K562 (cell line): ENCODE measurements around the gene GNGT1. TPM values are rescaled to one million over a fixed set of nuclear protein-coding genes. Genes with fewer than 3 reads are reported as not detected.

Experiments used
- ATAC-seq: fragments of 200-7000 bp; cut with Tn5 transposase; 3 replicates; pipeline ENCODE4 v1.9.1; 2020; ENCODE audit warnings: moderate library complexity
- BruUV-seq: library from RNA; stranded (reverse); fragments of 400-500 nt; replicated peaks from 2 replicates; lab custom pipeline; 2021; lab: Mats Ljungman, UMichigan
- CTCF ChIA-PET: fragments of 300-600 bp; formaldehyde crosslinking; extraction: SDS; loops from one replicate; lab custom pipeline; 2021; ENCODE audit warnings: low intra/inter-chr PET ratio; lab: Yijun Ruan, JAX
- POLR2A ChIA-PET: fragments of 300-600, 350-650 bp; sonication (Branson Sonifier 250); formaldehyde crosslinking; extraction: SDS; loops from one replicate; lab custom pipeline; 2021; ENCODE audit warnings: antibody characterized with exemption, inconsistent platforms; lab: Yijun Ruan, JAX
- DNase-seq, 4 experiments: peaks; one replicate each; pipeline versions ENCODE4 v3.0.0 to v3.0.0-alpha.2; 2011 to 2018; ENCODE audit warnings: low spot score in 3 of 4, mixed read lengths in 3 of 4; ENCODE audit errors: extremely low read depth in 1 of 4
- FAIRE-seq: peaks from 2 replicates; lab custom pipeline; 2011; peaks lifted over from hg19 to GRCh38; lab: Jason Lieb, UNC
- H2AFZ ChIP-seq: 2 replicates; pipeline ENCODE4 v1.6.0; 2011; ENCODE audit warnings: low read depth, low read length, control low read depth, inconsistent platforms
- H3K27ac ChIP-seq: fragments of 200-600 bp; 3 replicates; pipeline ENCODE4 v1.8.0; 2011; ENCODE audit warnings: low read depth, mild to moderate bottlenecking, control low read depth, inconsistent platforms, low read length, moderate library complexity, mixed read lengths; ENCODE audit errors: extremely low read depth
- H3K27me3 ChIP-seq, 2 experiments: fragments of 300-600 bp in 1 of 2; 2 replicates in 1 of 2; 3 replicates in 1 of 2; pipeline versions ENCODE4 v1.6.0 to v1.8.0; 2011; ENCODE audit warnings: inconsistent platforms in 2 of 2, low read length in 2 of 2, mild to moderate bottlenecking in 1 of 2, mixed read lengths in 1 of 2, moderate library complexity in 1 of 2; ENCODE audit not compliant: control insufficient read depth in 2 of 2, insufficient read depth in 2 of 2
- H3K36me3 ChIP-seq: fragments of 300-600 bp; 3 replicates; pipeline ENCODE4 v1.8.0; 2011; ENCODE audit warnings: mild to moderate bottlenecking, low read length, inconsistent platforms; ENCODE audit not compliant: control insufficient read depth, insufficient read depth
- H3K4me1 ChIP-seq, 2 experiments: fragments of 200-600 bp in 1 of 2; replicated peaks in 1 of 2; 2 replicates in 1 of 2; 3 replicates in 1 of 2; pipeline versions ENCODE4 v1.5.1 to v1.8.0; 2011; ENCODE audit warnings: inconsistent platforms in 2 of 2, low read length in 2 of 2, mild to moderate bottlenecking in 1 of 2, mixed read lengths in 1 of 2, moderate library complexity in 1 of 2; ENCODE audit not compliant: control insufficient read depth in 2 of 2, insufficient read depth in 2 of 2
- H3K4me2 ChIP-seq: 2 replicates; pipeline ENCODE4 v1.6.1; 2011; ENCODE audit warnings: low read length, control low read depth, inconsistent platforms, mixed read lengths; ENCODE audit not compliant: insufficient read depth
- H3K4me3 ChIP-seq: fragments of 200-600 bp; sonication (generic), shearing (Covaris generic); 2 replicates; pipeline ENCODE4 v1.5.1; 2016; ENCODE audit warnings: control low read depth, inconsistent platforms
- H3K79me2 ChIP-seq: fragments of 200-600 bp; 3 replicates; pipeline ENCODE4 v1.8.0; 2011; ENCODE audit warnings: low read length, inconsistent platforms; ENCODE audit not compliant: control insufficient read depth, insufficient read depth
- H3K9ac ChIP-seq, 2 experiments: 2 replicates each; pipeline versions ENCODE4 v1.6.0 to v1.6.1; 2011; ENCODE audit warnings: low read depth in 2 of 2, low read length in 2 of 2, control low read depth in 1 of 2, inconsistent platforms in 1 of 2, mild to moderate bottlenecking in 1 of 2, mixed read lengths in 1 of 2; ENCODE audit not compliant: insufficient read depth in 1 of 2
- H3K9me1 ChIP-seq: one replicate; pipeline ENCODE4 v1.6.0; 2011; ENCODE audit warnings: inconsistent platforms, mild to moderate bottlenecking, low read length, moderate library complexity; ENCODE audit not compliant: control insufficient read depth, insufficient read depth
- H3K9me3 ChIP-seq: replicated peaks from 2 replicates; pipeline ENCODE4 v1.5.1; 2011; ENCODE audit warnings: low read depth, low read length, inconsistent platforms; ENCODE audit not compliant: control insufficient read depth, insufficient read depth
- H4K20me1 ChIP-seq: replicated peaks from 2 replicates; pipeline ENCODE4 v1.6.1; 2011; ENCODE audit warnings: low read length, inconsistent platforms, mixed read lengths; ENCODE audit not compliant: control insufficient read depth, insufficient read depth
- LEF1 ChIP-seq: fragments of 450-650 bp; IDR thresholded peaks from 2 replicates; pipeline ENCODE4 v1.6.1; 2016; ENCODE audit warnings: mild to moderate bottlenecking
- MEIS2 ChIP-seq: fragments of 450-650 bp; IDR thresholded peaks from 2 replicates; pipeline ENCODE4 v1.6.1; 2014; ENCODE audit warnings: mild to moderate bottlenecking; ENCODE audit not compliant: partially characterized antibody
- RCOR1 ChIP-seq, 2 experiments: IDR thresholded peaks; 2 replicates each; pipeline ENCODE4 v1.6.1; 2012; ENCODE audit warnings: low read depth in 2 of 2, low read length in 2 of 2, borderline replicate concordance in 1 of 2, improper control_type of control experiment in 1 of 2
- SIX5 ChIP-seq, 2 experiments: IDR thresholded peaks; 2 replicates each; pipeline ENCODE4 v1.6.1; 2011; ENCODE audit warnings: low read length in 2 of 2, borderline replicate concordance in 1 of 2, low read depth in 1 of 2, mild to moderate bottlenecking in 1 of 2, moderate library complexity in 1 of 2; ENCODE audit not compliant: insufficient read depth in 1 of 2
- TAF1 ChIP-seq: IDR thresholded peaks from 2 replicates; pipeline ENCODE4 v1.6.1; 2011; ENCODE audit warnings: mild to moderate bottlenecking, low read length, moderate library complexity; ENCODE audit not compliant: insufficient read depth, control insufficient read depth, severe bottlenecking; ENCODE audit errors: extremely low read depth
- TCF7 ChIP-seq: sonication (generic); IDR thresholded peaks from 2 replicates; pipeline ENCODE4 v1.6.1; 2016; ENCODE audit warnings: antibody characterized with exemption, borderline replicate concordance
- UBTF ChIP-seq, 2 experiments: IDR thresholded peaks; 2 replicates each; pipeline ENCODE4 v1.6.1; 2012; ENCODE audit warnings: improper control_type of control experiment in 2 of 2, low read depth in 2 of 2, low read length in 2 of 2, borderline replicate concordance in 1 of 2
- ZNF24 ChIP-seq: fragments of 450-650 bp; IDR thresholded peaks from 2 replicates; pipeline ENCODE4 v1.6.1; 2016
- ZNF316 ChIP-seq: fragments of 450-650 bp; IDR thresholded peaks from 2 replicates; pipeline ENCODE4 v1.6.1; 2016
- ZSCAN32 ChIP-seq: fragments of 450-650 bp; formaldehyde crosslinking; IDR thresholded peaks from 2 replicates; pipeline ENCODE4 v1.4.0; 2020; ENCODE audit warnings: mild to moderate bottlenecking, moderate library complexity
- WGBS: fragments of 100-300 bp; shearing (Covaris generic); methylation state at CpG from one replicate; pipeline ENCODE4 v1.1.6; 2016; ENCODE audit warnings: low coverage, mixed read lengths; ENCODE audit not compliant: insufficient coverage; ENCODE audit errors: missing lambda C conversion rate; 5-methylcytosine and 5-hydroxymethylcytosine counted together
- in situ Hi-C: fragments of 300-500 bp; cut with MboI; formaldehyde crosslinking; loops from 4 replicates; pipeline ENCODE4 v1.15.0; 2018; ENCODE audit warnings: inconsistent platforms, mixed read lengths
- intact Hi-C: fragments of 100-400 bp; cut with micrococcal nuclease; formaldehyde crosslinking; loops from 2 replicates; pipeline ENCODE4 v1.14.2; 2022
- polyA plus RNA-seq, 8 experiments: library from polyadenylated mRNA; depleted of rRNA in 4 of 8; stranded (reverse) in 5 of 8; unstranded in 3 of 8; fragments of >200 nt; fragmentation: Nextera tagmentation in 2 of 8; fragmentation: Illumina TruSeq in 1 of 8; extraction: Ambion mirVana in 2 of 8; extraction: Trizol in 1 of 8; gene quantifications; 2 replicates each; pipeline versions ENCODE4 v1.2.1 to v1.2.3, GENCODE V29; 2011 to 2014; ENCODE audit warnings: inconsistent platforms in 1 of 8, missing spikeins in 1 of 8
- total RNA-seq, 7 experiments: library from RNA; depleted of rRNA in 6 of 7; stranded (reverse); fragments of >200 nt in 6 of 7; fragmentation: Illumina TruSeq in 2 of 7; extraction: Trizol in 2 of 7; gene quantifications; 2 replicates each; pipeline versions ENCODE4 v1.2.1 to v1.2.3, GENCODE V29; 2011 to 2021; ENCODE audit warnings: low replicate concordance in 1 of 7

The GNGT1 gene
- total and polyA plus RNA-seq, 9 of the 15 experiments (the other 6 are each of a cell fraction or from before 2014, with no cell fraction given): 0.04 to 0.83 (median 0.51) TPM; not detected in 2

GRCh38 chr7:93858857-93859256, 47.5 kb upstream of the GNGT1 start:
- POLR2A ChIA-PET: no interaction called here
- TF ChIP-seq RCOR1 (IDR thresholded peaks at IDR 0.05; ENCODE audit: borderline replicate concordance in 1 of 2, low read depth in 2 of 2, low read length in 2 of 2): no peak
- TF ChIP-seq ZNF316: peak; percentile 56; the same call in 1 of the 2 replicates
- H2AFZ ChIP-seq: no peak overlapping the region
- no peaks in the 10 kb centered on the region for H3K4me1 ChIP-seq
- no peak for ATAC-seq
- H3K9ac ChIP-seq: no peak overlapping the region
- intact Hi-C loops (no loop called here), in situ Hi-C loops (no loop called here)
- no TSS peak for BruUV-seq
- no peaks in the 10 kb centered on the region for H4K20me1 ChIP-seq
- no peak overlapping the region for H3K4me3 ChIP-seq
- no peaks in the 10 kb centered on the region for H3K9me3 ChIP-seq
- DNase-seq: no peak
- no peak for FAIRE-seq
- WGBS: 3% methylated on average over 2 of the region's 2 CpGs
- H3K36me3 ChIP-seq: no peaks in the 10 kb centered on the region
- H3K27ac ChIP-seq: no peak overlapping the region
- no peaks in the 10 kb centered on the region for H3K79me2 ChIP-seq
- no peak overlapping the region for H3K4me2 ChIP-seq
- no peaks in the 10 kb centered on the region for H3K27me3 ChIP-seq
- no peaks in the 10 kb centered on the region for H3K9me1 ChIP-seq
- CTCF ChIA-PET: no interaction called here

GRCh38 chr7:93860261-93860660, 46.1 kb upstream of the GNGT1 start:
- POLR2A ChIA-PET: no interaction called here
- in situ Hi-C loops: no loop called here

More at GRCh38 chr7:93860261-93860660, 46.1 kb upstream of the GNGT1 start:
- intact Hi-C loops: no loop called here
- TF ChIP-seq ZSCAN32 (CRISPR knock-in tag) (no peak), UBTF (IDR thresholded peaks at IDR 0.05; ENCODE audit: borderline replicate concordance in 1 of 2, low read depth in 2 of 2, low read length in 2 of 2) (no peak), ZNF24 (no peak), MEIS2 (no peak), TAF1 (no peak), LEF1 (no peak), TCF7 (no peak), SIX5 (IDR thresholded peaks at IDR 0.05; ENCODE audit: borderline replicate concordance in 1 of 2, insufficient read depth in 1 of 2, low read depth in 1 of 2, low read length in 2 of 2) (no peak)
- no peak overlapping the region for H3K4me3 ChIP-seq
- no peak overlapping the region for H3K27ac ChIP-seq
- no peak for ATAC-seq
- no peaks in the 10 kb centered on the region for H3K4me1 ChIP-seq
- no peaks in the 10 kb centered on the region for H3K9me1 ChIP-seq
- H3K27me3 ChIP-seq: no peaks in the 10 kb centered on the region
- no peak for FAIRE-seq
- no peak for DNase-seq
- H3K36me3 ChIP-seq: no peaks in the 10 kb centered on the region
- H3K4me2 ChIP-seq: no peak overlapping the region
- H3K79me2 ChIP-seq: no peaks in the 10 kb centered on the region
- H3K9ac ChIP-seq: no peak overlapping the region
- 0% methylated on average over 1 of the region's 1 CpG for WGBS
- CTCF ChIA-PET: no interaction called here
- no peaks in the 10 kb centered on the region for H3K9me3 ChIP-seq
- H4K20me1 ChIP-seq: no peaks in the 10 kb centered on the region
- BruUV-seq: no TSS peak
- no peak overlapping the region for H2AFZ ChIP-seq
